ENCODE results near the gene LRIF1.

GRCh38 chr1:110956586-110956985 lies 7.1 kb downstream of the LRIF1 start:
- TF ChIP-seq CTCF (IDR thresholded peaks at IDR 0.05 in 4 of 5, conservative IDR thresholded peaks at IDR 0.05 in 1 of 5) (no peak), POLR2A (IDR thresholded peaks at IDR 0.05) (no peak)

Data from gastrocnemius medialis (tissue), 4 donors.